MCF 10A (cell line): ENCODE measurements around the gene METTL1. TPM values are rescaled to one million over a fixed set of nuclear protein-coding genes. Genes with fewer than 3 reads are reported as not detected.

ENCODE experiments used
- BruUV-seq: library from RNA; stranded (reverse); fragments of 400-500 nt; replicated peaks from 2 replicates; lab custom pipeline; 2021; lab: Mats Ljungman, UMichigan
- CTCF ChIA-PET: fragments of 300-600 bp; sonication (Branson Sonifier 250); formaldehyde crosslinking; extraction: SDS; loops from one replicate; lab custom pipeline; 2021; ENCODE audit warnings: antibody characterized with exemption, inconsistent platforms; lab: Yijun Ruan, JAX
- POLR2A ChIA-PET: fragments of 300-600, 350-650 bp; sonication (Branson Sonifier 250); formaldehyde crosslinking; extraction: SDS; loops from one replicate; lab custom pipeline; 2020; ENCODE audit warnings: antibody characterized with exemption, inconsistent platforms; lab: Yijun Ruan, JAX
- DNase-seq: peaks from one replicate; pipeline ENCODE4 v3.0.0-alpha.2; 2018; ENCODE audit not compliant: unreplicated experiment
- H3K27ac Mint-ChIP-seq: one replicate; pipeline ENCODE4 v1.8.0; 2022; ENCODE audit warnings: mild to moderate bottlenecking, low read depth, mixed read lengths; ENCODE audit not compliant: unreplicated experiment
- H3K27me3 Mint-ChIP-seq: one replicate; pipeline ENCODE4 v1.8.0; 2022; ENCODE audit warnings: mixed read lengths; ENCODE audit not compliant: insufficient read depth, unreplicated experiment
- H3K36me3 Mint-ChIP-seq: one replicate; pipeline ENCODE4 v1.8.0; 2022; ENCODE audit warnings: mild to moderate bottlenecking, moderate library complexity, mixed read lengths; ENCODE audit not compliant: insufficient read depth, unreplicated experiment
- H3K4me1 Mint-ChIP-seq: one replicate; pipeline ENCODE4 v1.8.0; 2022; ENCODE audit warnings: mixed read lengths; ENCODE audit not compliant: insufficient read depth, unreplicated experiment
- H3K4me3 Mint-ChIP-seq: one replicate; pipeline ENCODE4 v1.8.0; 2022; ENCODE audit warnings: mild to moderate bottlenecking, moderate library complexity, mixed read lengths; ENCODE audit not compliant: unreplicated experiment
- H3K9me3 Mint-ChIP-seq: one replicate; pipeline ENCODE4 v1.8.0; 2022; ENCODE audit warnings: mixed read lengths; ENCODE audit not compliant: unreplicated experiment
- intact Hi-C: fragments of 100-400 bp; cut with micrococcal nuclease; formaldehyde crosslinking; loops from 2 replicates; pipeline ENCODE4 v1.14.1; 2022
- total RNA-seq: library from RNA; stranded (reverse); gene quantifications from 2 replicates; pipeline ENCODE4 v1.2.3, GENCODE V29; 2022
- TF ChIP-seq, protein P1 (sequence below): fragments of 200-600 bp; IDR thresholded peaks from one replicate; pipeline ENCODE4 v1.8.0; 2022; ENCODE audit warnings: antibody characterized with exemption, mild to moderate bottlenecking; ENCODE audit not compliant: unreplicated experiment

METTL1 gene
- total RNA-seq, 1 experiment from 2014 or later: 40.6 TPM

DNA sequence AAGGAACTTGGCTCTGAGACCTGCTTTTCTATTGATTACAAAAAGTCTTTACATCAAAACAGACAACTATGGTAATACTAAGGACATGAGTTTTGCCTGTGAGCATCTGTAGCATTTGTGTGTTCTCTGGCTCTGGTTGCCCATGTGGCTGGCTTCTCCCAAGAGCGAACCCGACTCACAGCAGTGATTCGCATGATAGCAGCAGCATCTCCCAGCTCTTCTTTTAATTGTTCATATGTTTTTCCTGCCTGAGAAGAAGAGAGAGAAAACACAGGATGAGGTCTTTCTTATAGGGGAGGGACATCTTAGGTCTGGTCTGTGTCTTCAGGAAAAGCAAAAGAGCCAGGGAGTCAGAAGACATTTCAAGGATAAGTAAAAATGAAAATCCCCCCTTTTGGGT is 29.1 kb upstream of the METTL1 start:
- Mint-ChIP-seq H3K9me3 (no peaks in the 10 kb centered on the region), H3K36me3 (peaks cover 44% of the 10 kb centered on the region), H3K4me1 (no peaks in the 10 kb centered on the region), H3K27me3 (no peaks in the 10 kb centered on the region), H3K27ac (no peak overlapping the region), H3K4me3 (no peak overlapping the region)
- no peak for DNase-seq
- POLR2A ChIA-PET: interaction anchor here (0.8 to 1.1 kb wide), 2 partner anchors 8 to 9 kb away, joined by 3 read pairs; no protein-coding TSS in a partner anchor
- TF ChIP-seq, protein P1, sequence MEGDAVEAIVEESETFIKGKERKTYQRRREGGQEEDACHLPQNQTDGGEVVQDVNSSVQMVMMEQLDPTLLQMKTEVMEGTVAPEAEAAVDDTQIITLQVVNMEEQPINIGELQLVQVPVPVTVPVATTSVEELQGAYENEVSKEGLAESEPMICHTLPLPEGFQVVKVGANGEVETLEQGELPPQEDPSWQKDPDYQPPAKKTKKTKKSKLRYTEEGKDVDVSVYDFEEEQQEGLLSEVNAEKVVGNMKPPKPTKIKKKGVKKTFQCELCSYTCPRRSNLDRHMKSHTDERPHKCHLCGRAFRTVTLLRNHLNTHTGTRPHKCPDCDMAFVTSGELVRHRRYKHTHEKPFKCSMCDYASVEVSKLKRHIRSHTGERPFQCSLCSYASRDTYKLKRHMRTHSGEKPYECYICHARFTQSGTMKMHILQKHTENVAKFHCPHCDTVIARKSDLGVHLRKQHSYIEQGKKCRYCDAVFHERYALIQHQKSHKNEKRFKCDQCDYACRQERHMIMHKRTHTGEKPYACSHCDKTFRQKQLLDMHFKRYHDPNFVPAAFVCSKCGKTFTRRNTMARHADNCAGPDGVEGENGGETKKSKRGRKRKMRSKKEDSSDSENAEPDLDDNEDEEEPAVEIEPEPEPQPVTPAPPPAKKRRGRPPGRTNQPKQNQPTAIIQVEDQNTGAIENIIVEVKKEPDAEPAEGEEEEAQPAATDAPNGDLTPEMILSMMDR: no peak
- no TSS peak for BruUV-seq
- CTCF ChIA-PET: interaction anchor here (0.6 to 4.0 kb wide), 9 partner anchors 17 to 1203 kb away, joined by 3 to 28 read pairs (median 5); partner anchors contain the start of genes AVIL and TSFM
- intact Hi-C loops: no loop called here

DNA sequence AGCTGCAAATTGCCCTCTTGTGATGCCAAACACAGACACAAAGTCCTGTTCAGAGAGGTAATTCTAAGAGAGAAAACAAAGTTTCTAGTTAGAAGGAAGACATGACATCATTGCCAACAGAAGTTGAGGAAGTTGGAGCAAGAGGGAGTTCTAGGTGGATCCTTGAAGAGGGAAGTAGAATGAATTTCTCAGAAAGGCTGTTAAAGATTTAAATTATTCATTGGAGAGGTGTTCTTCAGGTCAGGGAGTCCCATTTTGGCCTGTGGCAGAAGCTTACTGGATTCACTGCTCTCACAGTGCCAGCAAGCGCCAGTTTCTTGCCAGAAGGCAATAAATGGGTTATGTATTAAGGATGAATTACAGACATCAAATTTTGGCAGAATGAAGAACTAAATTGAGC is 26.0 kb upstream of the METTL1 start:
- BruUV-seq: no TSS peak

DNA sequence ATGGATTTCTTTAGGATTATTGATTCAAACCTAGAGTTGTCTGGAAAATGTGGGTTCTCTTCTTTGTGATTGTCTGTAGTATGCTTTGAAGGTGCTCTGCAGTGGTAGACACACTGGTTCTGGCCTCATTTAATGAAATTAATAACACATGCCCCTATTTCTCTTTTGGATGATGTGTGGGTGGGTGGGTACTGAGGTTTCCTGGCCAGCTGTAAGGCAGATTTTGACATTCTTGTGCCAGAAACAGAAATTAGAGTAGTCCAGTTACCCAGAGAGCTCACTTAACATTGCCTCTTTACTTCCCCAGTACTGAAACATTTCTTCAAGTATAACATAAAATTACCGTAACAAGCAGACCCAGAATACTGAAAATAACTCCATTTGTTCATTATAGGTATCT is 25.1 kb upstream of the METTL1 start:
- CTCF ChIA-PET: interaction anchor here (1.0 to 4.4 kb wide), 5 partner anchors 9 to 108 kb away, joined by 3 to 27 read pairs (median 6); partner anchors contain the start of gene TSFM
- no peak for DNase-seq
- intact Hi-C loops: no loop called here
- peaks cover 9% of the 10 kb centered on the region for H3K4me1 Mint-ChIP-seq
- H3K4me3 Mint-ChIP-seq: no peak overlapping the region
- no peak overlapping the region for H3K27ac Mint-ChIP-seq
- H3K27me3 Mint-ChIP-seq: no peaks in the 10 kb centered on the region
- peaks cover 74% of the 10 kb centered on the region for H3K36me3 Mint-ChIP-seq
- POLR2A ChIA-PET: interaction anchor here (1.1 to 1.3 kb wide), 2 partner anchors 10 to 31 kb away, joined by 3 to 4 read pairs; no protein-coding TSS in a partner anchor
- TF ChIP-seq, protein P1: no peak
- H3K9me3 Mint-ChIP-seq: no peaks in the 10 kb centered on the region
- no TSS peak for BruUV-seq

More for the DNA sequence above, 26.0 kb upstream of the METTL1 start:
- ChIA-PET POLR2A (interaction anchor here (1.1 kb wide), 2 partner anchors 33 to 67 kb away, joined by 3 read pairs; no protein-coding TSS in a partner anchor), CTCF (interaction anchor here (1.2 to 4.4 kb wide), 5 partner anchors 14 to 107 kb away, joined by 3 to 27 read pairs (median 6); partner anchors contain the start of gene TSFM)
- TF ChIP-seq, protein P1: no peak
- Mint-ChIP-seq H3K27ac (no peak overlapping the region), H3K27me3 (no peaks in the 10 kb centered on the region), H3K4me3 (no peak overlapping the region), H3K36me3 (peaks cover 65% of the 10 kb centered on the region), H3K4me1 (peaks cover 9% of the 10 kb centered on the region), H3K9me3 (no peaks in the 10 kb centered on the region)
- intact Hi-C loops: no loop called here
- DNase-seq: no peak

DNA sequence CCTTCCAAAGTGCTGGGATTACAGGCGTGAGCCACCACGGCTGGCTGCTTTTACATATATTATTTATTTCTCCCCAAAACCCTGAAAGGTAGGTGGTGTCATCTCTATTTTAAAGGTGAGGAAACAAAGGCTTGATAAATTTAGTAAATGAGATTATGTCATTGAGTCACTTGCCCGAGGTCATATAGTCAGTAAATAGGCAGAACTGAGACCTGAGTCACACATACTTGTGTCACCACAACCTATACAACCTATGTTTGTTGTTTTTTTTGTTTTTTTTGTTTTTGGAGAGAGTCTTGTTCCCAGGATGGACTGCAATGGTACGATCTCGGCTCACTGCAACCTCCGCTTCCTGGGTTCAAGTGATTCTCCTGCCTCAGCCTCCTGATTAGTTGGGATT is 23.4 kb upstream of the METTL1 start:
- POLR2A ChIA-PET: no interaction called here
- H3K27me3 Mint-ChIP-seq: no peaks in the 10 kb centered on the region
- TF ChIP-seq, protein P1: no peak
- no peak overlapping the region for H3K4me3 Mint-ChIP-seq
- peaks cover 91% of the 10 kb centered on the region for H3K36me3 Mint-ChIP-seq
- H3K27ac Mint-ChIP-seq: peak overlapping the region; percentile 19
- intact Hi-C loops: no loop called here
- CTCF ChIA-PET: no interaction called here
- H3K4me1 Mint-ChIP-seq: peaks cover 9% of the 10 kb centered on the region
- no TSS peak for BruUV-seq
- peak; percentile 72 for DNase-seq
- no peaks in the 10 kb centered on the region for H3K9me3 Mint-ChIP-seq
